ENCODE measurements around the gene C1GALT1. TPM values are rescaled to one million over a fixed set of nuclear protein-coding genes. Genes with fewer than 3 reads are reported as not detected.

The C1GALT1 gene
- total RNA-seq, 4 donors from 2014 or later = 42.9 to 99.9 (median 54.6) TPM

DNA sequence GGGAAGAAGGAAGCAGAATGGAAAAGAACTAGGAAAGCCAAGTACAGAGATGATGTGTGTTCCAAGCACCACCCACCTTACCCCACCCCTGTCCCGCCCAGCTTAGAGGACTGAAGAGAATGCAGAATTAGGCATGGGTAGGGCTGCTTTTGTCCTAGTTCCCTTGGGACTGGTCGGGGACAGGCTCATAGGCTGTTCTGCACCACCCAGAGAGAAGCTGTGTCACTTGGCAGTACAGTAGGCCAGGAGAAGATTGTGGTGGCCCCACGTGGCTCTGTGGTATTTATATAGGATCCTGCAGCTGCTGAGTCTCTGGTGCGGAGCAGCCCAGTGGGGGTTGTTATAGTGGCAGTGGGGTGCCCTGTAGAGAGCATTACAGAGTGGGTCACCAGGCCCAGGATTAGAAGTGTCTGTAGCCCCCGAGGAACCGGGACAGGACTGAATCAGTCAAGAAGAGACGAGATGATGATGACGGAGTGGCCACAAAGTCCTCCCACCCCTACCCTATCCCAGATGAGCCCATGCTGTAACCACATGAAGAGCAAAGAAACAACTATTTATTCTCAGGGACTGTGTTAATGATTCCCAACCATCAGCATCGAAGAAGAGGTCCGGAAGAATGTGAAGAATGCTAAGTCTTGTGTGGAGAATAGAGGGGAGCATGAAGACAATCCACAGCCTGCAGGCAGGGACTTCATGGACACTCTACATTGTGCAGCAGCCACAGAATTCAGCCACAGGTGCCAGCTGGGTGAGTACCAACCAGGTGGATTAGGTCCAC lies 88.9 kb downstream of the C1GALT1 start:
- H3K9me3 ChIP-seq = no peaks in the 10 kb centered on the region
- no peaks in the 10 kb centered on the region for H3K4me1 ChIP-seq
- no peak for DNase-seq
- TF ChIP-seq, protein P1, sequence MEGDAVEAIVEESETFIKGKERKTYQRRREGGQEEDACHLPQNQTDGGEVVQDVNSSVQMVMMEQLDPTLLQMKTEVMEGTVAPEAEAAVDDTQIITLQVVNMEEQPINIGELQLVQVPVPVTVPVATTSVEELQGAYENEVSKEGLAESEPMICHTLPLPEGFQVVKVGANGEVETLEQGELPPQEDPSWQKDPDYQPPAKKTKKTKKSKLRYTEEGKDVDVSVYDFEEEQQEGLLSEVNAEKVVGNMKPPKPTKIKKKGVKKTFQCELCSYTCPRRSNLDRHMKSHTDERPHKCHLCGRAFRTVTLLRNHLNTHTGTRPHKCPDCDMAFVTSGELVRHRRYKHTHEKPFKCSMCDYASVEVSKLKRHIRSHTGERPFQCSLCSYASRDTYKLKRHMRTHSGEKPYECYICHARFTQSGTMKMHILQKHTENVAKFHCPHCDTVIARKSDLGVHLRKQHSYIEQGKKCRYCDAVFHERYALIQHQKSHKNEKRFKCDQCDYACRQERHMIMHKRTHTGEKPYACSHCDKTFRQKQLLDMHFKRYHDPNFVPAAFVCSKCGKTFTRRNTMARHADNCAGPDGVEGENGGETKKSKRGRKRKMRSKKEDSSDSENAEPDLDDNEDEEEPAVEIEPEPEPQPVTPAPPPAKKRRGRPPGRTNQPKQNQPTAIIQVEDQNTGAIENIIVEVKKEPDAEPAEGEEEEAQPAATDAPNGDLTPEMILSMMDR (IDR thresholded peaks at IDR 0.05) = no peak
- TF ChIP-seq POLR2A (IDR thresholded peaks at IDR 0.05) = no peak
- WGBS, 2 donors = 83 to 87% methylated on average over 10 of the region's 10 CpGs
- no peaks in the 10 kb centered on the region for H3K27me3 ChIP-seq
- H3K27ac ChIP-seq = no peak overlapping the region
- H3K36me3 ChIP-seq = no peaks in the 10 kb centered on the region
- intact Hi-C loops (cut with DNase I) = no loop called here
- no peak overlapping the region for H3K4me3 ChIP-seq (replicated peaks in 1 of 3)

DNA sequence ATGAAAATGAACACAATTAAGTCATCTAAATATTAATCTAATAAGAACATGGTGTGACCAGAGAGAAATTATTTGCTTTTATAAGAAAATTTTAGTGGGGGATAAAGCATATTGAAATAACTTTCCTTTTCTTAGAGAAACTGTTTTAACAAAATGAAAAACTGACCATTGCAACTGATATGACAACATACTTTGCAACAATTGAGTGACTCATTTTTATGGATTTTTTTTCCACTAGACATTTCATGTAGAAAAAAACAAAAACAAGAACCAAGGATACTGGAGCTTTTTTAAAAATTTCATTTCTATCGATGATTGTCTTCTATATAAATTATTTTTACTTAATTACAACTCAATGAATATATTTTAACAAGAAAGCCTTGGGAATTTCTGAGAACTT lies 90.0 kb downstream of the C1GALT1 start:
- no peaks in the 10 kb centered on the region for H3K9me3 ChIP-seq
- H3K27ac ChIP-seq = no peak overlapping the region
- 86 to 98% methylated on average over 1 of the region's 1 CpG for WGBS, 2 donors
- no peaks in the 10 kb centered on the region for H3K27me3 ChIP-seq
- no peak for TF ChIP-seq POLR2A (IDR thresholded peaks at IDR 0.05)
- TF ChIP-seq, protein P1 (IDR thresholded peaks at IDR 0.05) = no peak
- no peak for DNase-seq
- no peaks in the 10 kb centered on the region for H3K4me1 ChIP-seq
- H3K36me3 ChIP-seq = no peaks in the 10 kb centered on the region
- intact Hi-C loops (cut with DNase I) = no loop called here
- no peak overlapping the region for H3K4me3 ChIP-seq (replicated peaks in 1 of 3)

DNA sequence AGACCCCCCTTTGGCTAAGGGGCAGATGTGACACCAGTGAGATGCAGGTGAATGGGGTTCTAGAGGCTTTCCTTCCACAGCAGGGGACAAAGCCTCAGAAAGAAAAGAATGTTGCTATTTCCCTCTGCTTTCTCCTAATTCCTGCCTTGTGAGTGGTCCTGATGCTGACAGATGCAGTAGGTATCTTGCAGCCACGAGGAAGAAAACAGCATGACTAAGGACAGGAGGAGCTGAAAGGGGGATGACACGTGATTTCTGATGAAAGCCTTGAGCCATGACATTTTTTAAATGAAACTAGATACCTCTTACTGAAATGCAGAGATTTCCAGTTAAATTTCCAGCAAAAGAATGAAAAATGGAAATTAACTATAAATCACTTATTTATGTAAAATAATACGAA lies 92.4 kb downstream of the C1GALT1 start:
- Histone ChIP-seq H3K36me3 (no peaks in the 10 kb centered on the region), H3K9me3 (no peaks in the 10 kb centered on the region), H3K4me3 (replicated peaks in 1 of 3) (no peak overlapping the region), H3K4me1 (no peaks in the 10 kb centered on the region), H3K27me3 (no peaks in the 10 kb centered on the region), H3K27ac (no peak overlapping the region)
- no peak for DNase-seq
- WGBS, 2 donors = 77 to 78% methylated on average over 3 of the region's 3 CpGs
- TF ChIP-seq POLR2A (IDR thresholded peaks at IDR 0.05) = no peak
- TF ChIP-seq, protein P1 (IDR thresholded peaks at IDR 0.05) = no peak
- intact Hi-C loops (cut with DNase I) = no loop called here

DNA sequence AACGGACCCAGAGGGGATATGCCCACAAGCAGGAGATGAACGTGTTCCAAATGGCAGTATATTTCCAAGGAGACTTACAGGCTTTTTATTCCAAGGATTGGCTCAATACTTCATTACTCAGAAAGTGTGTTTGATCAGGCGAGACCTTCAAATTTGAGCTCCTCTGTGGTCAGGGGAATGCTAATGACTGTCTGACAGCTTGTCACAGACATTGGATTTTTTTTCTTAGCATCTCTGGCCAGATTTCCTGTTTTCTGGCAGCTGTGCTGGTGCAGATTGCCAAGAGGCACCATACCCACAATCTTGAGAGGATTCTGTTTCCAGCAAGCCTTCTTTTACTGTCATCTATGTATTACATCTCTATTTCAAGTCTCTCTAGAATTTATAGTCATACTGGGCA lies 93.8 kb downstream of the C1GALT1 start:
- TF ChIP-seq POLR2A (IDR thresholded peaks at IDR 0.05) = no peak
- TF ChIP-seq, protein P1 (IDR thresholded peaks at IDR 0.05) = no peak
- no peaks in the 10 kb centered on the region for H3K27me3 ChIP-seq
- no peaks in the 10 kb centered on the region for H3K4me1 ChIP-seq
- intact Hi-C loops (cut with DNase I) = no loop called here
- no peak overlapping the region for H3K4me3 ChIP-seq (replicated peaks in 1 of 3)
- H3K9me3 ChIP-seq = no peaks in the 10 kb centered on the region
- WGBS, 2 donors = 60 to 73% methylated on average over 3 of the region's 3 CpGs
- H3K36me3 ChIP-seq = no peaks in the 10 kb centered on the region
- peak in 1 of 2 donors; percentile 3 for DNase-seq
- no peak overlapping the region for H3K27ac ChIP-seq

DNA sequence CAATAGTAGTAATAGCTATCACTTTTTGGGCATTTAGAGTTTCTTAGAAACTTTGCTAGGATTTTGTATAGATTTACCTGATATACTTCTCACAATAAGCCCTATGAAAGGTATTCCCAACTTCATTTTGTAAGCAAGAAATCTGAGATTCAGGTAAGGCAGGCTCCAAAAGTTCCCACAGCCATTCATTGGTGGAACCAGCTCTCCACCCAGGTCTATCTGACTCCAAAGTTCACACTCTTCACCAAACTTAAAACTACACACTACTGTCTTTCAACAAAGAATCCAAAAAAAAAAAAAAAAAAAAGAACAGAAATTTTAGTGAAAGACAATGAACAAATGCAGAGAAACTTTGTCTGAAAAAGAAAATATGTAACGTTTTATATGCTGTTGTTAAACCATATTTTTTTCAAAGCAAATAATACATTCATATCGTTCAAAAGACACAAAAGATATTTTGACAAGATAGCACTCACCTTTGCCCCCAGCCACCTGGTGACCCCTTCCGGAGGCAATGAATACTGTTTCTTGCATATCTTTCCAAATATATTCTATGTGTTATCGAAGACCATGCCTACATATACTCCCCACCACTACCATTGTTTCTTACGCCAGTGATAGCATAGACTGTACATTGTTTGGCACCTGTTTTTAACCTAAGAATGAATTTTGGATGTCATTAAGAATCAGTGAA lies 108.2 kb downstream of the C1GALT1 start:
- no peaks in the 10 kb centered on the region for H3K36me3 ChIP-seq
- no peaks in the 10 kb centered on the region for H3K27me3 ChIP-seq
- H3K27ac ChIP-seq = no peak overlapping the region
- intact Hi-C loops (cut with DNase I) = no loop called here
- TF ChIP-seq POLR2A (IDR thresholded peaks at IDR 0.05) = no peak
- TF ChIP-seq, protein P1 (IDR thresholded peaks at IDR 0.05) = no peak
- WGBS, 2 donors = 64 to 83% methylated on average over 5 of the region's 5 CpGs
- DNase-seq = no peak
- no peaks in the 10 kb centered on the region for H3K9me3 ChIP-seq
- H3K4me1 ChIP-seq = no peaks in the 10 kb centered on the region
- no peak overlapping the region for H3K4me3 ChIP-seq (replicated peaks in 1 of 3)

Measured in thyroid gland (tissue), 4 donors.